ENCODE results near the gene TRMU.

TRMU gene

GRCh38 chr22:46295277-46295971 is 40.1 kb upstream of the TRMU start:
- peaks cover 29% of the 10 kb centered on the region for H3K36me3 ChIP-seq (ENCODE audit: insufficient read depth, insufficient read length, low read length)
- no peak for TF ChIP-seq YY1 (IDR thresholded peaks at IDR 0.05; ENCODE audit: insufficient read depth, insufficient read length)
- peak overlapping the region; percentile 72 for H3K4me3 ChIP-seq (ENCODE audit: insufficient read length, low read depth)
- H3K9me3 ChIP-seq (ENCODE audit: insufficient read depth, low read length), result no peaks in the 10 kb centered on the region
- no peak for DNase-seq (ENCODE audit: low read depth, low spot score)
- peak overlapping the region; percentile 85 for H3K9ac ChIP-seq (ENCODE audit: insufficient read length, low read depth)
- peaks cover 14% of the 10 kb centered on the region for H3K4me1 ChIP-seq (ENCODE audit: insufficient read depth, insufficient read length)
- H3K27me3 ChIP-seq (ENCODE audit: insufficient read depth, insufficient read length), result no peaks in the 10 kb centered on the region

GRCh38 chr22:46296257-46297150 is 39.0 kb upstream of the TRMU start, which contains the start of gene GTSE1:
GTSE1 (plus strand) TSS chr22:46296870; CDS start chr22:46297401, 531 bp downstream.
- peak within 1 kb of the TSS; percentile 86 for H3K9ac ChIP-seq (ENCODE audit: insufficient read length, low read depth)
- H3K36me3 ChIP-seq (ENCODE audit: insufficient read depth, insufficient read length, low read length), result peaks cover 37% of the 10 kb centered on the region
- no peaks in the 10 kb centered on the region for H3K9me3 ChIP-seq (ENCODE audit: insufficient read depth, low read length)
- DNase-seq (ENCODE audit: low read depth, low spot score), result peak; percentile 93
- TF ChIP-seq ZNF274 (IDR thresholded peaks at IDR 0.05; ENCODE audit: low read depth, low read length) (no peak), YY1 (IDR thresholded peaks at IDR 0.05; ENCODE audit: insufficient read depth, insufficient read length) (no peak), SUZ12 (IDR thresholded peaks at IDR 0.05; ENCODE audit: extremely low read depth, insufficient read depth, insufficient read length) (no peak)
- peaks cover 14% of the 10 kb centered on the region for H3K4me1 ChIP-seq (ENCODE audit: insufficient read depth, insufficient read length)
- H3K27me3 ChIP-seq (ENCODE audit: insufficient read depth, insufficient read length), result no peaks in the 10 kb centered on the region
- peak within 1 kb of the TSS; percentile 72 for H3K4me3 ChIP-seq (ENCODE audit: insufficient read length, low read depth)

GRCh38 chr22:46297151-46297812 is 38.2 kb upstream of the TRMU start:
- peaks cover 14% of the 10 kb centered on the region for H3K4me1 ChIP-seq (ENCODE audit: insufficient read depth, insufficient read length)

GRCh38 chr22:46299101-46299500 is 36.4 kb upstream of the TRMU start:
- H3K9ac ChIP-seq (ENCODE audit: insufficient read length, low read depth), result peak overlapping the region; percentile 5
- H3K36me3 ChIP-seq (ENCODE audit: insufficient read depth, insufficient read length, low read length), result peaks cover 40% of the 10 kb centered on the region
- no peak for TF ChIP-seq ZNF274 (IDR thresholded peaks at IDR 0.05; ENCODE audit: low read depth, low read length)
- no peak for TF ChIP-seq YY1 (IDR thresholded peaks at IDR 0.05; ENCODE audit: insufficient read depth, insufficient read length)
- TF ChIP-seq SUZ12 (IDR thresholded peaks at IDR 0.05; ENCODE audit: extremely low read depth, insufficient read depth, insufficient read length), result no peak
- H3K4me3 ChIP-seq (ENCODE audit: insufficient read length, low read depth), result no peak overlapping the region
- H3K9me3 ChIP-seq (ENCODE audit: insufficient read depth, low read length), result no peaks in the 10 kb centered on the region
- no peak for DNase-seq (ENCODE audit: low read depth, low spot score)
- no peaks in the 10 kb centered on the region for H3K27me3 ChIP-seq (ENCODE audit: insufficient read depth, insufficient read length)
- peaks cover 12% of the 10 kb centered on the region for H3K4me1 ChIP-seq (ENCODE audit: insufficient read depth, insufficient read length)

More at GRCh38 chr22:46297151-46297812, 38.2 kb upstream of the TRMU start:
- Histone ChIP-seq H3K36me3 (ENCODE audit: insufficient read depth, insufficient read length, low read length) (peaks cover 38% of the 10 kb centered on the region), H3K9me3 (ENCODE audit: insufficient read depth, low read length) (no peaks in the 10 kb centered on the region), H3K9ac (ENCODE audit: insufficient read length, low read depth) (peak overlapping the region; percentile 86), H3K4me3 (ENCODE audit: insufficient read length, low read depth) (peak overlapping the region; percentile 72), H3K27me3 (ENCODE audit: insufficient read depth, insufficient read length) (no peaks in the 10 kb centered on the region)
- peak; percentile 3 for DNase-seq (ENCODE audit: low read depth, low spot score)
- no peak for TF ChIP-seq ZNF274 (IDR thresholded peaks at IDR 0.05; ENCODE audit: low read depth, low read length)
- TF ChIP-seq SUZ12 (IDR thresholded peaks at IDR 0.05; ENCODE audit: extremely low read depth, insufficient read depth, insufficient read length), result no peak
- TF ChIP-seq YY1 (IDR thresholded peaks at IDR 0.05; ENCODE audit: insufficient read depth, insufficient read length), result no peak

DNA sequence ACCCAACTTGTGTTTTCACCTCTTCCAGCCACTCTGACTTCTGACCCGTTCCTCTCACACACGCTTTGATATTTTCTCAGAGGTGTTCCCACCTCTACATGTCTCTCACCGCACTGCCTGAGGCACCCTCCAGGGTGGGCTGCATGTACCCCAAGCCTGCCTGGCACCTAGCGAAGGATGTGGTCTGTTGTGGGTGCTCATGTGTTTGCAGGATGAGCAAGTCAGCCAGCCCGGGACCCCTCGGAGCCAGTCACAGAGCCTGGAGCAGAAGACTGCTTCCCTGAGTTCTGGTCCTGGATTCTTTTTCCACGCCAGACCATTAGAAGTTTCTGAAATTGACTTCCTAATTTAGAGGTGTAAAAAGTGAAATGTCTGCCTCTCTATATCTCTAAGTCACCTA is 35.0 kb upstream of the TRMU start:
- TF ChIP-seq SUZ12 (IDR thresholded peaks at IDR 0.05; ENCODE audit: extremely low read depth, insufficient read depth, insufficient read length) (no peak), YY1 (IDR thresholded peaks at IDR 0.05; ENCODE audit: insufficient read depth, insufficient read length) (no peak), ZNF274 (IDR thresholded peaks at IDR 0.05; ENCODE audit: low read depth, low read length) (no peak)
- H3K27me3 ChIP-seq (ENCODE audit: insufficient read depth, insufficient read length), result no peaks in the 10 kb centered on the region
- H3K4me1 ChIP-seq (ENCODE audit: insufficient read depth, insufficient read length), result peaks cover 10% of the 10 kb centered on the region
- peak overlapping the region; percentile 42 for H3K9ac ChIP-seq (ENCODE audit: insufficient read length, low read depth)
- peaks cover 48% of the 10 kb centered on the region for H3K36me3 ChIP-seq (ENCODE audit: insufficient read depth, insufficient read length, low read length)
- no peaks in the 10 kb centered on the region for H3K9me3 ChIP-seq (ENCODE audit: insufficient read depth, low read length)
- no peak for DNase-seq (ENCODE audit: low read depth, low spot score)
- H3K4me3 ChIP-seq (ENCODE audit: insufficient read length, low read depth), result no peak overlapping the region

- no peak for TF ChIP-seq ZNF274 (IDR thresholded peaks at IDR 0.05; ENCODE audit: low read depth, low read length)
- no peak overlapping the region for H3K9ac ChIP-seq (ENCODE audit: insufficient read length, low read depth)
- DNase-seq (ENCODE audit: low read depth, low spot score), result no peak
- H3K9me3 ChIP-seq (ENCODE audit: insufficient read depth, low read length), result no peaks in the 10 kb centered on the region
- H3K4me1 ChIP-seq (ENCODE audit: insufficient read depth, insufficient read length), result peaks cover 3% of the 10 kb centered on the region
- H3K36me3 ChIP-seq (ENCODE audit: insufficient read depth, insufficient read length, low read length), result peaks cover 59% of the 10 kb centered on the region
- no peak overlapping the region for H3K4me3 ChIP-seq (ENCODE audit: insufficient read length, low read depth)
- H3K27me3 ChIP-seq (ENCODE audit: insufficient read depth, insufficient read length), result no peaks in the 10 kb centered on the region
These were observed 32.1 kb upstream of the TRMU start for GRCh38 chr22:46303347-46303965.
